ENCODE data around the gene IRAK3. TPM values are rescaled to one million over a fixed set of nuclear protein-coding genes. Genes with fewer than 3 reads are reported as not detected.
"Not testable (repeated sequence)": the region's sequence is repeated elsewhere in the genome, so short reads cannot be mapped to it uniquely, and the experiment has no call there.

Gene IRAK3
- total RNA-seq, 2 donors from 2014 or later: 0.27 to 0.59 TPM

DNA sequence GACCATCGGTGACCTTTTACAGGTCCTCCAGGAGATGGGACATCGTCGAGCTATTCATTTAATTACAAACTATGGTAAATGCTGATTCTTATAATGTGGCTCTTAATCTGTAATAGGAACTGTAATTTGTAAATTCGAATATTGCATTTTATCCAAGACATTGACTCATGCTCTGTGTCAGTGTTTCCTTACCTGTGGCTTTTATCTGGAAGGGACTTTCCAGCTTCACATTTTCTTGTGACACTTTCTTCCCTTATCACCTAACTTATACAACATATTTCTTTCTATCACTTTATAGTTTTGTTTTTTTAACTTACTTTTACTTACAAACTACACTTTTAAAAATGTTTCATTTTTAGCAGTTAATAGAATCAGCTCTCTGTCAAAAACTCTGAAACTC lies 14.8 kb downstream of the IRAK3 start:
- no peaks in the 10 kb centered on the region for H3K4me1 Mint-ChIP-seq
- no peaks in the 10 kb centered on the region for H3K27me3 ChIP-seq (ENCODE audit: control insufficient read depth, insufficient read depth, low read length, poor library complexity, severe bottlenecking)
- WGBS, 2 experiments (ENCODE audit: insufficient coverage in 1 of 2, insufficient read length in 1 of 2): 75 to 84% methylated on average over 4 of the region's 4 CpGs
- H3K4me3 Mint-ChIP-seq: no peak overlapping the region
- TF ChIP-seq CTCF (conservative IDR thresholded peaks at IDR 0.05): no peak
- no peaks in the 10 kb centered on the region for H3K27me3 Mint-ChIP-seq (ENCODE audit: insufficient read depth)
- no peaks in the 10 kb centered on the region for H3K36me3 ChIP-seq (ENCODE audit: control insufficient read depth, insufficient read depth, low read length)
- H3K9ac ChIP-seq (ENCODE audit: extremely low read depth, low read length, poor library complexity, severe bottlenecking): no peak overlapping the region
- H3K27ac ChIP-seq (ENCODE audit: low read depth, low read length): no peak overlapping the region
- no peak overlapping the region for H3K4me3 ChIP-seq (ENCODE audit: low read length)
- H3K9me3 Mint-ChIP-seq: peaks cover 14% of the 10 kb centered on the region
- H3K4me1 ChIP-seq (ENCODE audit: control insufficient read depth, insufficient read depth, low read length): no peaks in the 10 kb centered on the region
- no peaks in the 10 kb centered on the region for H3K36me3 Mint-ChIP-seq (ENCODE audit: low read depth)
- DNase-seq: no peak
- no peak overlapping the region for H3K27ac Mint-ChIP-seq
- peaks cover 8% of the 10 kb centered on the region for H3K9me3 ChIP-seq (ENCODE audit: control insufficient read depth, low read length)

GRCh38 chr12:66206141-66206540 lies 17.1 kb downstream of the IRAK3 start:
- no peaks in the 10 kb centered on the region for H3K4me1 ChIP-seq (ENCODE audit: control insufficient read depth, insufficient read depth, low read length)
- no peak overlapping the region for H3K27ac ChIP-seq (ENCODE audit: low read depth, low read length)
- H3K27me3 ChIP-seq (ENCODE audit: control insufficient read depth, insufficient read depth, low read length, poor library complexity, severe bottlenecking): no peaks in the 10 kb centered on the region
- H3K4me3 ChIP-seq (ENCODE audit: low read length): no peak overlapping the region
- TF ChIP-seq CTCF (conservative IDR thresholded peaks at IDR 0.05): no peak
- no peak overlapping the region for H3K9ac ChIP-seq (ENCODE audit: extremely low read depth, low read length, poor library complexity, severe bottlenecking)
- WGBS, 2 experiments (ENCODE audit: insufficient coverage in 1 of 2, insufficient read length in 1 of 2): 100% methylated on average over 1 of the region's 1 CpG; no CpG with 5 or more reads in 1 of the 2 experiments
- Mint-ChIP-seq H3K27me3 (ENCODE audit: insufficient read depth) (no peaks in the 10 kb centered on the region), H3K27ac (no peak overlapping the region), H3K36me3 (ENCODE audit: low read depth) (no peaks in the 10 kb centered on the region), H3K4me1 (no peaks in the 10 kb centered on the region), H3K9me3 (peaks cover 5% of the 10 kb centered on the region), H3K4me3 (no peak overlapping the region)
- no peaks in the 10 kb centered on the region for H3K9me3 ChIP-seq (ENCODE audit: control insufficient read depth, low read length)
- H3K36me3 ChIP-seq (ENCODE audit: control insufficient read depth, insufficient read depth, low read length): no peaks in the 10 kb centered on the region
- DNase-seq: no peak

GRCh38 chr12:66210840-66211239 lies 21.8 kb downstream of the IRAK3 start:
- Histone ChIP-seq H3K9ac (ENCODE audit: extremely low read depth, low read length, poor library complexity, severe bottlenecking) (no peak overlapping the region), H3K27me3 (ENCODE audit: control insufficient read depth, insufficient read depth, low read length, poor library complexity, severe bottlenecking) (no peaks in the 10 kb centered on the region), H3K4me3 (ENCODE audit: low read length) (no peak overlapping the region), H3K9me3 (ENCODE audit: control insufficient read depth, low read length) (no peaks in the 10 kb centered on the region), H3K36me3 (ENCODE audit: control insufficient read depth, insufficient read depth, low read length) (no peaks in the 10 kb centered on the region), H3K4me1 (ENCODE audit: control insufficient read depth, insufficient read depth, low read length) (no peaks in the 10 kb centered on the region), H3K27ac (ENCODE audit: low read depth, low read length) (no peak overlapping the region)
- Mint-ChIP-seq H3K9me3 (peaks cover 5% of the 10 kb centered on the region), H3K27ac (no peak overlapping the region), H3K27me3 (ENCODE audit: insufficient read depth) (no peaks in the 10 kb centered on the region), H3K4me3 (no peak overlapping the region), H3K36me3 (ENCODE audit: low read depth) (no peaks in the 10 kb centered on the region), H3K4me1 (no peaks in the 10 kb centered on the region)
- TF ChIP-seq CTCF (conservative IDR thresholded peaks at IDR 0.05): no peak
- DNase-seq: no peak

GRCh38 chr12:66211573-66211972 lies 22.6 kb downstream of the IRAK3 start:
- WGBS, 2 experiments (ENCODE audit: insufficient coverage in 1 of 2, insufficient read length in 1 of 2): 91% methylated on average over 2 of the region's 2 CpGs; no CpG with 5 or more reads in 1 of the 2 experiments
- H3K9me3 Mint-ChIP-seq; H3K9ac ChIP-seq (ENCODE audit: extremely low read depth, low read length, poor library complexity, severe bottlenecking); H3K4me3 Mint-ChIP-seq; H3K4me1 ChIP-seq (ENCODE audit: control insufficient read depth, insufficient read depth, low read length); H3K27me3 ChIP-seq (ENCODE audit: control insufficient read depth, insufficient read depth, low read length, poor library complexity, severe bottlenecking); H3K4me1 Mint-ChIP-seq; H3K36me3 Mint-ChIP-seq (ENCODE audit: low read depth); H3K36me3 ChIP-seq (ENCODE audit: control insufficient read depth, insufficient read depth, low read length); H3K4me3 ChIP-seq (ENCODE audit: low read length); DNase-seq; H3K27me3 Mint-ChIP-seq (ENCODE audit: insufficient read depth); H3K9me3 ChIP-seq (ENCODE audit: control insufficient read depth, low read length); H3K27ac ChIP-seq (ENCODE audit: low read depth, low read length); H3K27ac Mint-ChIP-seq: not testable (repeated sequence)

DNA sequence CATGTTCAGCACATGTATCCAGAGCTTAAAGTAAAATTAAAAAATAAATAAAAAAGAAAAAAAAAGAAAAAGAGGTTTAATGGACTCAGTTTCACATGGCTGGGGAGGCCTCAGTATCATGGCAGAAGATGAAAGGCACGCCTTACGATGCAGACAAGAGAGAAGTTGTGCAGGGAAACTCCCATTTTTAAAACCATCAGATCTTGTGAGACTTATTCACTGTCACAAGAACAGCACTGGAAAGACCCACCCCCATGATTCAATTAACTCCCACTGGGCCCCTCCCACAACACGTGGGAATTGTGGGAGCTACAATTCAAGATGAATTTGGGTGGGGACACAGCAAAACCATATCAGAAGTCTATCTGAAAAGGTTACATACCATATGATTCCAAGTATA lies 24.0 kb downstream of the IRAK3 start:
- not testable (repeated sequence) for H3K4me3 ChIP-seq (ENCODE audit: low read length); H3K4me1 Mint-ChIP-seq; H3K9me3 ChIP-seq (ENCODE audit: control insufficient read depth, low read length); H3K36me3 Mint-ChIP-seq (ENCODE audit: low read depth); H3K9ac ChIP-seq (ENCODE audit: extremely low read depth, low read length, poor library complexity, severe bottlenecking); H3K27me3 ChIP-seq (ENCODE audit: control insufficient read depth, insufficient read depth, low read length, poor library complexity, severe bottlenecking); H3K9me3 Mint-ChIP-seq; H3K4me3 Mint-ChIP-seq; DNase-seq; H3K27ac ChIP-seq (ENCODE audit: low read depth, low read length); H3K27me3 Mint-ChIP-seq (ENCODE audit: insufficient read depth); H3K27ac Mint-ChIP-seq; H3K36me3 ChIP-seq (ENCODE audit: control insufficient read depth, insufficient read depth, low read length); H3K4me1 ChIP-seq (ENCODE audit: control insufficient read depth, insufficient read depth, low read length)
- WGBS, 2 experiments (ENCODE audit: insufficient coverage in 1 of 2, insufficient read length in 1 of 2): 88 to 100% methylated on average over 2 to 3 of the region's 3 CpGs

Measured in endodermal cell (in vitro differentiated cells).